ENCODE measurements around the gene ACRBP.

DNA sequence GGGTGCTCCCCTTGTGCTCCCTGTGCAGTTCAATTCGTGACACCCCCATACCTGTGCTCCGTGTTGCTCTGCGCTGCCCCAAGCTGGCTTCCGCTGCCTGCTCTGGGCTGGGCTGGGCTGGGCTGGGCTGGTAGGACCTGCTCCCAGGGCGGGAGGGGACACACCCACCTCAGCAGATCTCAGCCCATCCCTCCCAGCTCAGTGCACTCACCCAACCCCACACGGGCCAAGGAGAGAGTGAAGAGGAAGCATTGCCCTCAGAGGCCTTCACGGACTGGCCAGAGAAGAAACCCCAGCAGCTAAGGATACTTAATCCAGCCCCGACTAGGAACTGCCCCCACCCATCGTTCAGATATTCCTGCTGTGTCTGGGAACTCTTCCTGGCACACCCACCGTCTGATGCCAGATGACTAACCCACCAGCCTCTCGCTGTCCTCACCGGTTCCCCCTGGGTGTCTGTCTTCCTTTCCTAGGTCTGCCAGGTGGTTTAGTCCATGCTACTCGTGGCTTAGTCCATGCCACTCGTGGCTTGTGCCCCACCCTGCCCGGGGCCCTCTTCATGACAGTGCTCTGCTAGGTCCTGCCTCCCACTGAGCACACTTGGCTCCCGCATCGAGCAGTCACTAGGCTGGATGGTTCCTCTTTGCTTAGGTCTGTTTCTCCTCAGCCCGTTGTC, 11.2 kb downstream of the ACRBP start, which contains the start of gene LPAR5:
- TF ChIP-seq EZH2 (IDR thresholded peaks at IDR 0.05; ENCODE audit: insufficient read depth, poor library complexity, severe bottlenecking): no peak
- TF ChIP-seq EZH2phosphoT487 (IDR thresholded peaks at IDR 0.05; ENCODE audit: insufficient read depth, low read depth): no peak
